ENCODE data around the gene SSTR4. TPM values are rescaled to one million over a fixed set of nuclear protein-coding genes. Genes with fewer than 3 reads are reported as not detected.

Gene SSTR4
- total and polyA plus RNA-seq, 2 donors from 2014 or later: not detected

DNA sequence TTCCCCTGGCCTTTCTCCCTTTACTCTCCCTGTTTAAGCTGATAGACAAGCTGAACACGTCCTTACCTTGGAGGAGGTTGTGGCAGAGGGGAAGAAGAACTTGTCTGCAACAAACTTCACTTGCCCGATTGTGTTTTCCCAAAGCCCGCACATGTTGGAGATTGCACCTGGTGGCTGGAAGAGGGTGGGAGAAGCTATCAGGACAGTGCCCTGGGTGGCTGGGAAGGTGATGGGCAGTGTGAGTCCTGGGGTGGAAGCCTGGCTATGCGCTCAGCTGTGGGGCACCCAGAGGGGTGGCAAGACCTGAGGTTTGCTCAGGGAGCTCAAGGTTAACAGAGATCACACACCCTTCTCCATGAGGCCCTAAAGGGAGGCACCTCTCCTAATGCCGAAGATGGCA, 25.0 kb upstream of the SSTR4 start:
- Histone ChIP-seq H3K36me3 (ENCODE audit: control insufficient read depth in 2 of 3, insufficient read depth in 3 of 3, low read length in 3 of 3) (no peaks in the 10 kb centered on the region), H3K4me3 (ENCODE audit: low read length in 3 of 3) (no peak overlapping the region), H3K27ac (ENCODE audit: low read depth in 2 of 2, low read length in 2 of 2) (no peak overlapping the region), H3K27me3 (ENCODE audit: control insufficient read depth, insufficient read depth, low read length) (no peaks in the 10 kb centered on the region), H3K4me1 (ENCODE audit: control insufficient read depth in 2 of 3, insufficient read depth in 2 of 3, low read depth in 1 of 3, low read length in 3 of 3) (no peaks in the 10 kb centered on the region), H3K9ac (ENCODE audit: low read length in 3 of 3) (no peak overlapping the region), H3K9me3 (ENCODE audit: control insufficient read depth in 2 of 3, insufficient read depth in 1 of 3, low read length in 3 of 3) (no peaks in the 10 kb centered on the region)
- DNase-seq: peak in 1 of 5 donors; percentile 34
- FAIRE-seq: no peak
- TF ChIP-seq, protein P1, sequence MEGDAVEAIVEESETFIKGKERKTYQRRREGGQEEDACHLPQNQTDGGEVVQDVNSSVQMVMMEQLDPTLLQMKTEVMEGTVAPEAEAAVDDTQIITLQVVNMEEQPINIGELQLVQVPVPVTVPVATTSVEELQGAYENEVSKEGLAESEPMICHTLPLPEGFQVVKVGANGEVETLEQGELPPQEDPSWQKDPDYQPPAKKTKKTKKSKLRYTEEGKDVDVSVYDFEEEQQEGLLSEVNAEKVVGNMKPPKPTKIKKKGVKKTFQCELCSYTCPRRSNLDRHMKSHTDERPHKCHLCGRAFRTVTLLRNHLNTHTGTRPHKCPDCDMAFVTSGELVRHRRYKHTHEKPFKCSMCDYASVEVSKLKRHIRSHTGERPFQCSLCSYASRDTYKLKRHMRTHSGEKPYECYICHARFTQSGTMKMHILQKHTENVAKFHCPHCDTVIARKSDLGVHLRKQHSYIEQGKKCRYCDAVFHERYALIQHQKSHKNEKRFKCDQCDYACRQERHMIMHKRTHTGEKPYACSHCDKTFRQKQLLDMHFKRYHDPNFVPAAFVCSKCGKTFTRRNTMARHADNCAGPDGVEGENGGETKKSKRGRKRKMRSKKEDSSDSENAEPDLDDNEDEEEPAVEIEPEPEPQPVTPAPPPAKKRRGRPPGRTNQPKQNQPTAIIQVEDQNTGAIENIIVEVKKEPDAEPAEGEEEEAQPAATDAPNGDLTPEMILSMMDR (IDR thresholded peaks at IDR 0.05; ENCODE audit: borderline replicate concordance, extremely low read depth, insufficient read depth): no peak
- intact Hi-C loops (cut with DNase I): no loop called here

DNA sequence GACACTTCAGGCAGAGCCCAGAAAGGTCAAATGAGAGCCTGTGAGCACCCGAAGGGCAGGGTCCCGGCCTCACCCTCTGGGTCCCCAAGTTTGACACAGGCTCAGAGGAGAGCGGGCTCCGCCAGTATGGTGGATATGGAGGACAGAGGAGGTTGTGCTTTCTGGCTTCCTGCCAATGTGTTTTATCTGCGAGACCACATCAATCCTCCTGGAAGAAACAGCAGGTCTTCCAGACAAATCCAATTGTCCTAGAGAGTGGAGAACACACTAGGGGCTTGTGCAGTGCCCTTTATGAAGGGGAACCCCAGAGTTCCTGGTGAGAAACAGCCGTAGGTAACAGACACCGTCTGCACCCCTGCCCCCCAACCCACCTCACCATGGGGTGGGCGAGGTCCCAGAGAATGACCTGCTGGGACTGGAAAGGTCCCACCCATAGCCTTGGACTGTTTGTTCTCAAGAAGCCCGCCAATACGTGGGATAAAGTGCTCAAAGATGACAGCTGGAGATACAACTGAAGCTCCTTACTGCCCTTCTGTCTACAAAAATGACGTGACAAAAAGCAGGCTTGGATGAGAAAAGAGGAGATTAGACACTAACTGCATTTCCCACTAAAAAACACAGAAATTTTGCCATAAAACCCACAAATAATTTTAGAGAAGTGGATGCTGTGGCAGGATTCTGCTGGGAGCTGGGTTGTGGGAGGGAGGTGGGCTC, 23.9 kb upstream of the SSTR4 start:
- Histone ChIP-seq H3K4me3 (ENCODE audit: low read length in 3 of 3) (no peak overlapping the region), H3K27ac (ENCODE audit: low read depth in 2 of 2, low read length in 2 of 2) (no peak overlapping the region), H3K36me3 (ENCODE audit: control insufficient read depth in 2 of 3, insufficient read depth in 3 of 3, low read length in 3 of 3) (no peaks in the 10 kb centered on the region), H3K27me3 (ENCODE audit: control insufficient read depth, insufficient read depth, low read length) (no peaks in the 10 kb centered on the region), H3K4me1 (ENCODE audit: control insufficient read depth in 2 of 3, insufficient read depth in 2 of 3, low read depth in 1 of 3, low read length in 3 of 3) (no peaks in the 10 kb centered on the region), H3K9me3 (ENCODE audit: control insufficient read depth in 2 of 3, insufficient read depth in 1 of 3, low read length in 3 of 3) (no peaks in the 10 kb centered on the region), H3K9ac (ENCODE audit: low read length in 3 of 3) (no peak overlapping the region)
- FAIRE-seq (no peak), DNase-seq (peak in 1 of 5 donors; percentile 29)
- TF ChIP-seq, protein P1 (IDR thresholded peaks at IDR 0.05; ENCODE audit: borderline replicate concordance, extremely low read depth, insufficient read depth): no peak
- intact Hi-C loops (cut with DNase I): no loop called here

DNA sequence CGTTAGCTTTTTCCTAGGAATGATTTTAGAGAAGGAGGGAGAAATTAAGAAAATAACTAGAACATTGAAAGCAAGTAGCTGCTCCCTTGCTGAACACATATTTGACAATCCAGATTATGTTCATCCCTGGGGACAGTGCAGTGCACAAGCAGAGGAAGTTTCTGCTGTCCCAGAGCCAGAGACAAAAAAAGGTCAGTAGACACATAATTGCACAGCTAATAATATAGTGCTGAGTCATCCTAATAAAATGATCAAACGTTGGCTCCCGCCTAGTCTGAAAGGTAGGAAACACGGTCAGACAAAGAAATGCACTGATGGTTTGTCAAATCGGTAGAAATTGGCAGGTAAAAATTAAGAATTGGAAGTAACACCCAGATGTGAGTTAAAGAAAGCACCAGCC, 21.7 kb upstream of the SSTR4 start:
- Histone ChIP-seq H3K27me3 (ENCODE audit: control insufficient read depth, insufficient read depth, low read length) (no peaks in the 10 kb centered on the region), H3K36me3 (ENCODE audit: control insufficient read depth in 2 of 3, insufficient read depth in 3 of 3, low read length in 3 of 3) (no peaks in the 10 kb centered on the region), H3K27ac (ENCODE audit: low read depth in 2 of 2, low read length in 2 of 2) (no peak overlapping the region), H3K9me3 (ENCODE audit: control insufficient read depth in 2 of 3, insufficient read depth in 1 of 3, low read length in 3 of 3) (no peaks in the 10 kb centered on the region), H3K4me1 (ENCODE audit: control insufficient read depth in 2 of 3, insufficient read depth in 2 of 3, low read depth in 1 of 3, low read length in 3 of 3) (no peaks in the 10 kb centered on the region), H3K9ac (ENCODE audit: low read length in 3 of 3) (no peak overlapping the region), H3K4me3 (ENCODE audit: low read length in 3 of 3) (no peak overlapping the region)
- DNase-seq: no peak
- FAIRE-seq: no peak
- TF ChIP-seq, protein P1 (IDR thresholded peaks at IDR 0.05; ENCODE audit: borderline replicate concordance, extremely low read depth, insufficient read depth): no peak
- intact Hi-C loops (cut with DNase I): no loop called here
